Urinary bladder (tissue), 4 donors: ENCODE measurements around the gene PIMREG. TPM values are rescaled to one million over a fixed set of nuclear protein-coding genes. Genes with fewer than 3 reads are reported as not detected.

ENCODE experiments used
- DNase-seq: peaks from one replicate; pipeline ENCODE4 v3.0.0-alpha.2; 2015; ENCODE audit errors: extremely low spot score
- H3K27ac ChIP-seq: one replicate; pipeline ENCODE4 v1.5.1; 2013; ENCODE audit warnings: low read depth, mild to moderate bottlenecking, moderate library complexity
- H3K36me3 ChIP-seq: one replicate; pipeline ENCODE4 v1.6.1; 2013; ENCODE audit warnings: mild to moderate bottlenecking, moderate library complexity; ENCODE audit not compliant: insufficient read depth
- H3K4me1 ChIP-seq: one replicate; pipeline ENCODE4 v1.6.1; 2013; ENCODE audit warnings: mild to moderate bottlenecking, moderate library complexity; ENCODE audit not compliant: insufficient read depth
- H3K4me3 ChIP-seq: one replicate; pipeline ENCODE4 v1.5.1; 2013; ENCODE audit warnings: low read depth, low read length
- WGBS: extraction: QIAGEN DNeasy Blood & Tissue Kit; methylation state at CpG from one replicate; pipeline ENCODE4 v1.1.7; 2013; 5-methylcytosine and 5-hydroxymethylcytosine counted together
- polyA plus RNA-seq: library from polyadenylated mRNA; stranded (reverse); fragments of 200-250 nt; gene quantifications from one replicate; pipeline ENCODE4 v1.2.3, GENCODE V29; 2013
- total RNA-seq: library from RNA; depleted of rRNA; stranded (reverse); fragments of >200 nt; gene quantifications from one replicate; pipeline ENCODE4 v1.2.3, GENCODE V29; 2014
- donor health status: healthy with polysubstance abuse.
- donor health status: healthy.

PIMREG gene
- total and polyA plus RNA-seq, 2 donors = 0.41 to 14.2 TPM

DNA sequence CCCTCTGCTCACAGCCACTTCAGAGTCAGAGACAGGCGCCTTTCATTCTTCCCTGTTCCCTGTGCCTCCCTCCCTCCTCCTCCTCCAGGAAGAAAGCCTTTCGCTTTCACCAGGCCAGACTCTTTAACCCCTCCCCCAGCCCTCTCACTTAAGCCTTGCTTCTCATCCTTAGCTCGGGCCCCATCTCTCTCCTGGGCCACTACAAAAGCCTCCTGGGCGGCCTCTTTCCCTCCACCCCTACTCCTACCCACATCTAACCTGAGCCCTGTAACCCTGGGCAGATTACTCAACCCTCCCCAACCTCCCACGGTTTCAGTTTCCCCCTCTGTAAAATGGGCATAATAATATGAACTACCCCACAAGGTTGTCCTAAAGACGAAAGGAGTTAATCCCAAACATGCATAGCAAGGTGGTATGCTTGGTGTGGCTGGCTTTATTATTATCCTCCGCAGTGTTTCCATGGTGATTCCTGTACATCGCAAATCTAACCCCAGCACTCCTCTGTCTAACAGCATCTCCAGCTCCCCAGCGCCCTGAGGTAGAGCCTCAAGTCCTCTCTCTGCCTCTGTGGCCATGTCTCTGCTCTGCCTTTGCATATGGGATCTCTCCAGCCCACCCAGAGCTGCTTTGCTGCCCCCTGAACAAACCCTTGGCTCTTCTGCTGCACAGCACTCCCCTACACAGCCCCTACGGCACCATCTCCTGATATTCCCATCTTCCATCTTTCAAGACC, 17.7 kb downstream of the PIMREG start:
- Histone ChIP-seq H3K4me1 (no peaks in the 10 kb centered on the region), H3K36me3 (no peaks in the 10 kb centered on the region), H3K27ac (no peak overlapping the region), H3K4me3 (no peak overlapping the region)
- DNase-seq = no peak
- 74% methylated on average over 10 of the region's 10 CpGs for whole genome bisulfite sequencing

DNA sequence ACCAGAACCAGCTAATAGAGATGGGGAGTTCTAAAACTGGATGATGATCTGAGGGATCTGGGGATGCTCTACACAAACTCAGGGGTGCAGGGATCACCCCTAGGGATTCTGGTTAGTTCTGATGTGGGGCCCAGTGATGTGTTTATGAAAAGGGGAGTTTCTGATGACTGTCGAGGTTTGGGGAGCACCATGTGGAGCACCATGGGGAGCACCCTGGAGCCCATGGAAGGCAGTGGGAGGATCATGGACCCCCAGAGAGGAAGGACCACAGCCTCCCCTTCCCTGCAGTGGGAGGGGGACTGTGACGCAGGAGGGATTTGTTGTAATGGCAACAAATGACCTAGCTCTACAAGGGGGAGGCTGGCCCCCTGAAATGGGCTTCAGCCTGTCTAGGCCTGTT, 18.4 kb downstream of the PIMREG start:
- H3K4me3 ChIP-seq = no peak overlapping the region
- no peak overlapping the region for H3K27ac ChIP-seq
- DNase-seq = no peak
- H3K36me3 ChIP-seq = no peaks in the 10 kb centered on the region
- WGBS = 76% methylated on average over 2 of the region's 2 CpGs
- no peaks in the 10 kb centered on the region for H3K4me1 ChIP-seq

GRCh38 chr17:6463616-6464445, 19.6 kb downstream of the PIMREG start:
- Histone ChIP-seq H3K4me1 (no peaks in the 10 kb centered on the region), H3K36me3 (no peaks in the 10 kb centered on the region), H3K27ac (no peak overlapping the region), H3K4me3 (no peak overlapping the region)
- 92% methylated on average over 24 of the region's 24 CpGs for WGBS
- no peak for DNase-seq

DNA sequence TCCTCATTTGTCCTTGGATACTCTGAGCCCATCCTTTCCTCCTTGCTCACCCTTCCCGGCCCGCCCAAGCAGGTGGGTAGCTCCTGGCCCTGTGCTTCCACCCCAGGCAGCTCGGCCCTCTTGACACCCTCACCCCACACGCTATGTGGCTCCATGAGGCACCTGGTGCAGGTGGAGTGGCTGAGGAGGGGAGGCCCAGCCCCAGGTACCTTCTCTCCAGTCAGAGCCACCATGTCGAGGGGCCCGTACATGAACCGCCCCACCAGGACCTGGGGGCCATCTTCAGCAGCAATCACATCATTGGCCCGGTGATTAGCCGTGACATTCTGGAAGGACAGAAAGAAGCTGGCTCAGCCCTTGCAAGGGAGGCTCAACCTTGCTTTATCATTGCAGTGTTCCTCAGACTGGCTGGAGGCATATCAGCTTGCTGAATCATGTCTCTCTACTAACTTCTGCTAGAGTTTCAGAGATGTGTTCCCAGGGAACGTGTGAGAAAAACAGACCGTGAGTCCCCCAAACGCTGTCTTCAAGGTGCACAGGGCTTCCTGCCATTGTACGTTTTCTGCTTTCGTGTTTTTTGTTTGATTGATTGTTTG, 20.3 kb downstream of the PIMREG start:
- Histone ChIP-seq H3K27ac (no peak overlapping the region), H3K36me3 (no peaks in the 10 kb centered on the region), H3K4me3 (no peak overlapping the region), H3K4me1 (no peaks in the 10 kb centered on the region)
- no peak for DNase-seq
- WGBS = 92% methylated on average over 14 of the region's 14 CpGs

DNA sequence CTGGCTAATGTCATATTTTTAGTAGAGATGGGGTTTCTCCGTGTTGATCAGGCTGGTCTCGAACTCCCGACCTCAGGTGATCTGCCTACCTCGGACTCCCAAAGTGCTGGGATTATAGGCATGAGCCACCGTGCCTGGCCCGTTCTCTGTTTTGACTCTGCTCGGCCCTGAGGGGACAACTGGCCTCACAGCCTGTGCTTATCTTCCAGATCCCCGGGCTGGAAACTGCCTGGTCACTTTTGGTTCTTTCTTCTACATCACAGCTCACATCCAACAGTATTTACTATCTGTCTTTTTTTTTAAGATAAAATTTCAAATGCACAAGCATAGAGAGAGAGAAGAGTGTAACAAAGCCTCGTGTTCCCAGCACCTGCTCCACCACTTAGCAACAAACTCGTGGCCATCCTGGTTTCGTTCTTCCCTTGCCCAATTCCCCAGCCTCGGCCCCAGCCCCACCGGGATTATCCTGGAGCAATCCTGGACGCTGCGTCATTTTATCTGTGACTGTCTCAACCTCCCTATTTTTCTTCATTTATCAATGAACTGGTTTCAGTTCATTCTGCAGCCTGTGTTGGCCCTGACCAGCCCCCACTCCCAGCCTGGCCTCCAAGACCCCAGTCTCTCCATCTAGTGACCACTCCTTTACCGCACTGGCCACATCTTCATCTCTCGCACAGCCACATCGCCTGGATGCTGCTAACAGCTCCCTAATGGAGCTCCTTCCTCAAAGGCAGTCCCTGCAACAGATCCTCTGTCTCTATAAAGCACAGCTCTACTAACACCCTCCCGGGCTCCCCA, 21.1 kb downstream of the PIMREG start:
- Histone ChIP-seq H3K27ac (no peak overlapping the region), H3K36me3 (no peaks in the 10 kb centered on the region), H3K4me1 (no peaks in the 10 kb centered on the region), H3K4me3 (no peak overlapping the region)
- WGBS = 73% methylated on average over 19 of the region's 19 CpGs
- no peak for DNase-seq

DNA sequence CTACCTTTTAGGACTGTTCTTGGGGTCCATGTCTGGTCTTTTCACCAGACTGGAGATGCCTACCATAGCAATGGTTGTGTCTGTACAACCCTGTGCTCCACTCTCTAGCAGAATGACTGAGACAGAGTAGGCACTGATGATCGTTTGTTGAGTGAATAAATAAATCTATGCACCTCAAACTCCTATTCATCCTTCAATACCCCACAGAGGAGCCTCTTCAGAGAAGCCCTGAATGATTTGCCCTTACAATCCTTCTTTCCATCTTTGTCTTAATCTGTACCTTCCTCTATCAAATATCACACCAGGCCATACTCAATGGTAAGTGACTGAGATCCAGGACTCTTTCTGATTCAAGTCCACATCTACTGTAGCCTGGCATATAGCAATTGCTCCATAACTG, 23.3 kb downstream of the PIMREG start:
- Histone ChIP-seq H3K4me1 (no peaks in the 10 kb centered on the region), H3K36me3 (no peaks in the 10 kb centered on the region), H3K4me3 (no peak overlapping the region), H3K27ac (no peak overlapping the region)
- 88% methylated on average over 1 of the region's 1 CpG for WGBS
- DNase-seq = no peak

DNA sequence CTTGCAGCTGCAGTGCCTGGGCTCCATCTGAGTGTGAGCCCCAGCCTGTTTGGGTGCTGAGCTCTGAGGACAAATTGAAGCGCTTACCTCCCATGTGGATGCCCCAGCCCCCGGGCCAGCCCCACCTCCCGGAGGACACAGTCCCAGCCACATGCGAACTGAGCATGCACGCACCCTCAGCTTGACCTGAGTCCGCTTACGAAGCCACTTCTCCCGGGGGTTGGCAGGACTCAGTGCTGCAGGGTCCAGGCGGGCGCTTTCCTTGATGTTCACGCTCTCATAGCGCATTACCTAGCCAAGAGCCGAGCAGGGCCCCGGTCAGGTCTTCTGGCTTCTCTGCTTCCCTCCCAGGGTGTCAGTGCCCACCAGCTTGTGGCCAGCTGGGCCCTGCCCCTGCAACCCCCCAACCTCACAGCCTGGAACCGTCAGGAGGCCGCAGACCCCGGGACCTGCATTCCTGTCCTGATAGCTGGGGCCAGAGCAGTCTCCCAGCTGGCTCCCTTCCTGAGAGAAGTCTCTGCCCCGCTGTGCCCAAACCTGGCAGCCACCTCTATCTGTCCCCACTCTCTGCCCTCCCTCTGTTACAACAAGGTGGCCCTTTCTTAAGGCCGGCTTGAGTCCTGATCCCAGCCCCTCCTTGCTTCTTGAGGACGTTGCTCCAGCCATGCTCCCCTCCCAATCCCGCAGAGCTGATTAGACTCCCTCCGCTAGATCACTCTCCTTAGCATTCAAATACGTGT, 24.0 kb downstream of the PIMREG start:
- Histone ChIP-seq H3K4me3 (no peak overlapping the region), H3K27ac (no peak overlapping the region), H3K36me3 (no peaks in the 10 kb centered on the region), H3K4me1 (no peaks in the 10 kb centered on the region)
- DNase-seq = no peak
- 85% methylated on average over 23 of the region's 23 CpGs for WGBS

- Histone ChIP-seq H3K4me1 (no peaks in the 10 kb centered on the region), H3K36me3 (no peaks in the 10 kb centered on the region), H3K27ac (no peak overlapping the region), H3K4me3 (no peak overlapping the region)
- WGBS = 92% methylated on average over 24 of the region's 24 CpGs
- DNase-seq = no peak
These were observed 26.0 kb downstream of the PIMREG start for GRCh38 chr17:6470146-6470718.

- H3K4me1 ChIP-seq = no peaks in the 10 kb centered on the region
- no peak for DNase-seq
- WGBS = 88% methylated on average over 17 of the region's 17 CpGs
- no peak overlapping the region for H3K4me3 ChIP-seq
- H3K36me3 ChIP-seq = no peaks in the 10 kb centered on the region
- H3K27ac ChIP-seq = no peak overlapping the region
These were observed 26.7 kb downstream of the PIMREG start for GRCh38 chr17:6470751-6471521.

GRCh38 chr17:6471531-6472465, 27.5 kb downstream of the PIMREG start:
- H3K36me3 ChIP-seq = no peaks in the 10 kb centered on the region
- DNase-seq = no peak
- WGBS = 70% methylated on average over 19 of the region's 19 CpGs

GRCh38 chr17:6472517-6472916, 28.3 kb downstream of the PIMREG start:
- Histone ChIP-seq H3K4me3 (no peak overlapping the region), H3K36me3 (no peaks in the 10 kb centered on the region), H3K4me1 (no peaks in the 10 kb centered on the region), H3K27ac (no peak overlapping the region)
- no peak for DNase-seq
- 94% methylated on average over 10 of the region's 10 CpGs for WGBS

More at GRCh38 chr17:6471531-6472465, 27.5 kb downstream of the PIMREG start:
- no peak overlapping the region for H3K27ac ChIP-seq
- no peaks in the 10 kb centered on the region for H3K4me1 ChIP-seq
- H3K4me3 ChIP-seq = no peak overlapping the region
